Transverse colon (tissue), 3 donors: ENCODE measurements around the gene NKAP.
"Not testable (repeated sequence)": the region's sequence is repeated elsewhere in the genome, so short reads cannot be mapped to it uniquely, and the experiment has no call there.

Experiments used
- POLR2A ChIP-seq: fragments of 450-650 bp; IDR thresholded peaks from one replicate; pipeline ENCODE4 v1.6.1; 2016; ENCODE audit warnings: antibody characterized with exemption, mild to moderate bottlenecking, moderate library complexity
- TF ChIP-seq, protein P1 (sequence below), 5 experiments: fragments of 200-600 bp in 3 of 5; fragments of 450-650 bp in 2 of 5; sonication (generic) in 3 of 5; IDR thresholded peaks; 1 replicate in 2 of 5; 2 replicates in 3 of 5; pipeline ENCODE4 v1.5.1; 2016 to 2017; ENCODE audit warnings: antibody characterized with exemption in 5 of 5, inconsistent platforms in 3 of 5, mild to moderate bottlenecking in 2 of 5, moderate library complexity in 1 of 5

GRCh38 chrX:119891961-119892692, 51.4 kb downstream of the NKAP start:
- TF ChIP-seq, protein P1, sequence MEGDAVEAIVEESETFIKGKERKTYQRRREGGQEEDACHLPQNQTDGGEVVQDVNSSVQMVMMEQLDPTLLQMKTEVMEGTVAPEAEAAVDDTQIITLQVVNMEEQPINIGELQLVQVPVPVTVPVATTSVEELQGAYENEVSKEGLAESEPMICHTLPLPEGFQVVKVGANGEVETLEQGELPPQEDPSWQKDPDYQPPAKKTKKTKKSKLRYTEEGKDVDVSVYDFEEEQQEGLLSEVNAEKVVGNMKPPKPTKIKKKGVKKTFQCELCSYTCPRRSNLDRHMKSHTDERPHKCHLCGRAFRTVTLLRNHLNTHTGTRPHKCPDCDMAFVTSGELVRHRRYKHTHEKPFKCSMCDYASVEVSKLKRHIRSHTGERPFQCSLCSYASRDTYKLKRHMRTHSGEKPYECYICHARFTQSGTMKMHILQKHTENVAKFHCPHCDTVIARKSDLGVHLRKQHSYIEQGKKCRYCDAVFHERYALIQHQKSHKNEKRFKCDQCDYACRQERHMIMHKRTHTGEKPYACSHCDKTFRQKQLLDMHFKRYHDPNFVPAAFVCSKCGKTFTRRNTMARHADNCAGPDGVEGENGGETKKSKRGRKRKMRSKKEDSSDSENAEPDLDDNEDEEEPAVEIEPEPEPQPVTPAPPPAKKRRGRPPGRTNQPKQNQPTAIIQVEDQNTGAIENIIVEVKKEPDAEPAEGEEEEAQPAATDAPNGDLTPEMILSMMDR (IDR thresholded peaks at IDR 0.05) = not testable (repeated sequence)
- TF ChIP-seq POLR2A = not testable (repeated sequence)
